GM12892 (cell line): ENCODE data around the gene MTERF4.

Source experiments
- DNase-seq: peaks from one replicate; pipeline ENCODE4 v3.0.0; 2011; ENCODE audit not compliant: insufficient read length
- FAIRE-seq: peaks from 2 replicates; lab custom pipeline; 2011; peaks lifted over from hg19 to GRCh38; lab: Jason Lieb, UNC
- POLR2A ChIP-seq: IDR thresholded peaks from 2 replicates; pipeline ENCODE4 v1.6.1; 2011; ENCODE audit warnings: low read depth, low read length, control low read depth
- POLR2AphosphoS5 ChIP-seq: IDR thresholded peaks from 2 replicates; pipeline ENCODE4 v1.6.1; 2011; ENCODE audit warnings: low read depth, low read length, control low read depth
- TAF1 ChIP-seq: IDR thresholded peaks from 2 replicates; pipeline ENCODE4 v1.6.1; 2011; ENCODE audit warnings: low read depth, mild to moderate bottlenecking, control low read depth, low read length, borderline replicate concordance

The MTERF4 gene

DNA sequence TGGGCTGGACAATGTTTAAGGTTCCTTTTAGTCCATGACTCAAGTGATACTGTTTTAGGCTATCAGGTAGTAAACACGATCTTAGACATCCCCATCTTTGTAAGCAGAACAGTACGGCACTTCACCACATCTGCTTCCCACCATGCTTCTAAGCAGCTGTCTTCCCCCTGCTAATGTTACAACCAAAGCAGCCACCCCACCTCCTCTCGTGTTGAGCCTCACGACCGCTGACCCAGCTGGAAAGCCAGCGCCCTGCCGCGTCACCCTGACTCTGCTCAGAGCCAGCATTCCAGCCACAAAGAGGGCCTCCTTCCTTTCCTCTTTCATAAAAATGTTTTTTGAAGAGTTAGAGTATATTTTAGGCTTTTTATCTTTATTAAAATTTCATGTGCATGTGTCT lies 9.4 kb downstream of the MTERF4 start:
- DNase-seq = no peak
- no peak for TF ChIP-seq TAF1
- no peak for TF ChIP-seq POLR2A
- TF ChIP-seq POLR2AphosphoS5 = no peak
- no peak for FAIRE-seq

DNA sequence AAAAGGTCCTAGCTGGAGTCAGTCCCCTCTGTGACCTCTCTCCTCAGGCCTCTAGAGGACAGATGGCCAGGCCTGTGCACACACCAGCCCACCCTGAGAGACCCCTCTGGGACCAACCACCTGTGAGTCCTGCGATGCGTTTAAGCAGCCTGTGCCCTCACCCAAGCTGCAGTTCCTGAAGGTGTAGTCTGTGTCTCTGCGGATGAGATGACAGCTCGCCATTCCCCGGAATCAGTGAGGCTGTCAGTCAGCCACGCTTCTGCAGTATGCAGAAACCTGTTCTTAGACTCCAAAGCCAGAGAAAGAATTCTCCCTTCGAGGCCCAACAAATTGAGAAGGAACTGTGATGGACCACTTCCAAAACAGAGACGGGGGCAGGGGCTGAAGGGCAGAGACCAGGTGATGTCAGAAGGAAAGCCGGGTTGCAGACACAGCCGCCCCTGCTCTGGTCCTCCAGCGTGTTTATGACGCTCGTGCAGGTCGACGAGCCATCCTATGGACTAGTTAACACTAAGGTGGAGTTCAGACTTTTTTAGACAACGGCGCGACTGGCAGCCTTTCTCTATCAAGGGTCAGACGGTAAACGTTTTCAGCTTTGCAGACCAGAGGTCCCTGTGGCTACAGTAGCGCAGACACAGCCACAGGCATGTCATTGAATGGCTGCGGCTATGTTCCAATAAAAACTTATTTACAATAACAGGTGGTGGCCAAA lies 10.2 kb downstream of the MTERF4 start:
- FAIRE-seq = no peak
- no peak for DNase-seq
- TF ChIP-seq TAF1 = no peak
- TF ChIP-seq POLR2A = no peak
- 0 out of 2 replicates have a peak, but pooled peaks have one; percentile 23 for TF ChIP-seq POLR2AphosphoS5

DNA sequence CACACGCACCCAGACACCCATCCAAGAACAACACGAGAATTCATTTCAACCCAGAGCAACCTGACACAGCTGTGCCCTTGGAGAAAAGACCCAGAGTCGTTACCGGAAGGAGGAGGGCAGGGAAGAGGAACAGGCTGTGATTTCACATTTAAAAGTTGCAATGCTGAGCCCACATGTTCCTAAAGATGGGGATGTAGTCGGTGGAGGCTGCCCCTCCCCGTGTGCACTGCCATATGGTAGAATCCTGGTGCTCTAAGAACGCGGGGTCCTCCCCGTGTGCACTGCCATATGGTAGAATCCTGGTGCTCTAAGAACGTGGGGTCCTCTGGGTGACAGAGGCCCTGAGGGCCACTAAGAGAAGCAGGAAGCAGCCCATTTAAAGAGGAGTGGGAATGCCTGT lies 10.9 kb downstream of the MTERF4 start:
- FAIRE-seq (no peak), DNase-seq (no peak)
- no peak for TF ChIP-seq POLR2A
- TF ChIP-seq TAF1 = no peak
- TF ChIP-seq POLR2AphosphoS5 = no peak

DNA sequence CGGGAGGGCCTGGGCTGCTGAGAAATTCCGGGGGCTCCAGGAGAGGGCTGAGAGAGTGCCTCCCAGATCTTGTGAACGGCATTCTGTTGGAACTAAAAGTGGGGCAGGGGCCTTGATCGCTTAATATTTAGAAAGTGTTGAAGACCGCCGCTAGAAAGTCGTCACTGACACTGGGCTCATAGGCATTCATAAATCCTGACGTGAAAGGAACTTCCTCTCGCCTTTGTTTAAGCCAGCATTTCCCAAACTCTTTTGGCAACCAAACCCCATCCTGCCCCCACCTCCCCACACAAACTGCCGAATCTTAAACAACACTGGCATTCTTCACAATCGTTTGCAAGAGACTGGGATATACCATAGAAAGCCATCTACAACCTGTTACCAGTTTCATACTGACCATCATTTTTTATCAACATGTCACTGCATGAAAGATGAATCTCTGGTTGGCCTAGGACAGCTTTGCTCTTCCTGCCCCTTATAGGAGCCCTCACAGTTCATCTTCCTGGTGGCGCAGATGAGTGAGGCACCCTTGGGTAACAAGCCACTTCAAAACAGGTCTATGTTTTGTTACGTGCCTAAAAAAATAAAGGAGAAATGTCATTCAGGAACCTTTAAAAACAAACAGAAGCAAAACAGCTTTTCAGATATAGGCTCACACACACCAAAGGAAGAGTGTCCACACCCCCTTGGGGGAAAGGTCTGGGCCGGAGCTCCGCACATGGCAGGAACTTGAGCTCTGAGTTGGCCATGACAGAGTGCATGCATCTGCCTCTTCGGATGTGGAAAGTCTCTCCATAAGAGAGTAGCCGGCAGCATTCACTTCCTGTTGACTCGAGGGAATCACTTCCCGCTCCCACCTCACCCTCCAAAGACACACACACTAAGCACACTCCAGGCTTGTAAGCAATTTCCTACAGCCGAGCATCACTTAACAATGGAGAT lies 13.0 kb downstream of the MTERF4 start:
- peak; percentile 53 for FAIRE-seq
- DNase-seq = no peak
- TF ChIP-seq TAF1 (no peak), POLR2A (no peak; the same call in 1 of the 2 replicates), POLR2AphosphoS5 (no peak)

DNA sequence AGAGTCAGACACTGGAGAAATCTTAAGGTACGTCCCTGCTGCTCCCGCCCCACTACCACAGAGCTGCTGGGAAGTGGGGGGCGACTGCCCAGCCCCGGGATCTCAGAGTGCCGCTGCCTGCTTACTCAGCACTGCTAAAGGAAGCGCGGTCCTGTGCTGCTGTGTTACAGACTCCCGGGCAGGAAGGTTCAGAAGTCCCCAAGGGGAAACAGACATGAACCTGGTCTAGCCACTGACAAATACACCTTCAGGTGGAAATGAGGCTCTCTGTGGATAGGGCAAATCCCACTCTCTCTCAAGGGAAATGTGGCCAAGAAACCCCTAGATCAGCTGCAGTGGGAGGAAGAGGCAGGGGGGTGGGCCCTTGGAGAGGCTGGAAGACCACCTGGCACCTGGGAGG lies 13.7 kb downstream of the MTERF4 start:
- DNase-seq = no peak
- TF ChIP-seq POLR2A (no peak), TAF1 (no peak), POLR2AphosphoS5 (no peak)
- no peak for FAIRE-seq

DNA sequence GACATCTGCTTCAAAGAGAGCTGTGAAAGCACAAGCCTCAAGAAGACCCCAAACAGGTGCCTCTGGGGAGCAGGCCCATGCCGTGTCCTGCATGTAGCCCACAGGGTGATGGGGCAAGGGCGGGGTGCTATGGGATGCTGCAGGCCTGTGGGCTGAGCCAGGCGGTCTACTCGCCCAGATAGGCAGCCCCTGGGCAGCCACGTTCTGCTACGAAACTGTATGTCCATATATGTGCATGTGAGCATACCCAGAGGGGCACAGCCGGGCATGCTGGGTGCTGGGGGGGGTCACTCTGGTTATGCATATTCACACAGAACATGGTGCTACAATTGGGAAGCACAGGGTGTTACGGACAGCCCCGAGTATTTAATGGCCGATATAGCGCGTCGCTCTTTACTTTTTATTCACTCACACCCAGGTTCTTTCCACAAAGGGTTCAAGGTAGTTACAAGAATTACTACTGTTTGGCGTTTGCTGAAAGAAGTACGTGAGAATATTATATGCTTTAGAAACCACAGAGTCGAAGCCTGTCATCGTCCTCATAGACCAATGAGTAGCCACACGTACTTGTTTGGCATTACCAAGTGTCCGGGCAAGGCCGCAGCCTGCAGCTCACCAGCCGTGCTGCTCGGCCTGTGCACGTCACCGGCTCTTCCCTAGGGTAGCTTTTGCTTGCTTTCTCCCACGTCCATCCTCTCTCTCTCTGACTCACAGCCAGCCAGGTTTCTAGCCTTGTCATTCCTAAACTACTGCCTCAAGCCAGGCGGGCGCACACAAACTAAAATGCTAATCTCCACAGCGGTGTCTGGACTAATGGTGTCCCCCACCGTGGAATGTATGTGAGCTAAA lies 14.4 kb downstream of the MTERF4 start:
- no peak for TF ChIP-seq POLR2A
- no peak for TF ChIP-seq POLR2AphosphoS5
- TF ChIP-seq TAF1 = no peak
- FAIRE-seq = peak; percentile 96
- no peak for DNase-seq

DNA sequence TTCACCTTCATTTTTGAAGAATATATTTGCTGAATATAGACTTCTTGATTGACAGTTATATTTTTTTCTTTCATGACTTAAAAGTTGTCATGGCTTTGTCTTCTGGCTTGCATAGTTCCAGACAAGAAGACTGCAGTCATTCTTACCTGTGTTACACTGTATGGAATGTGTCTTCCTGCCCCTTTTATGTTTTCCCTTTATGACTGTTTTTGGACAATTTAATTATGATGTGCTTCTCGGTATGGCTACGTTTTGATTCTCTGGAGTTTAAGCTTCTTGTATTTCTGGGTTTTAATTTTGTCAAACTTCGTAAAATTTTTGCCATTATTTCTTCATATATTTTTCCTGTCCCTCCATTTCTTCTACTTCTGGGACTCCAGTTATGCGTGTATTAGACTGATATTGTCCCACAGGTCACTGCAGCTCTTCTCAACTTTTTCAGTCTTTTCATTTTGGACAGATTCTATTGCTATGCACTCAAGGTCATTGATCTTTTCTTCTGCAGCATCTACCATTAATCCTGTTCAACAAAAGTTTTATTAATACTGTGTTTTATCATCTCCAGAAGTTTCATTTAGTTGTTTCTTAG lies 17.1 kb downstream of the MTERF4 start:
- DNase-seq (no peak), FAIRE-seq (no peak)
- TF ChIP-seq POLR2AphosphoS5 = no peak
- TF ChIP-seq TAF1 = no peak
- no peak for TF ChIP-seq POLR2A

DNA sequence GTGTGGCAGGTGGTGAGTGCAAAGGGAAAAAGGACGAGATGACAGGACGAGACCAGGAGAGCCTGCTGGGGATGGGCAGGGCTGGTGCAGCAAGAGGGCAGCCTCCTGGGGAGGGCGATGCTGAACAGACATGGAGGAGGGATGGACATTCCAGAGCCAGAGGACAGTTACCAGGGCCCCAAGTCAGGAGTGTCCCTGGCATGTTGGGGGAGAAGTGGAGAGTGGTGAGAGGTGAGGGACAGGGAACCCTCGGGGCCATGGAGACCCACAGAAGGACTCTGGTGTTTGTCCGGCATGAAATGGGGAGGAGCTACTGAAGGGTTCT lies 19.0 kb downstream of the MTERF4 start:
- DNase-seq (no peak), FAIRE-seq (no peak)
- TF ChIP-seq TAF1 (no peak), POLR2A (0 out of 2 replicates have a peak, but pooled peaks have one; percentile 6)

DNA sequence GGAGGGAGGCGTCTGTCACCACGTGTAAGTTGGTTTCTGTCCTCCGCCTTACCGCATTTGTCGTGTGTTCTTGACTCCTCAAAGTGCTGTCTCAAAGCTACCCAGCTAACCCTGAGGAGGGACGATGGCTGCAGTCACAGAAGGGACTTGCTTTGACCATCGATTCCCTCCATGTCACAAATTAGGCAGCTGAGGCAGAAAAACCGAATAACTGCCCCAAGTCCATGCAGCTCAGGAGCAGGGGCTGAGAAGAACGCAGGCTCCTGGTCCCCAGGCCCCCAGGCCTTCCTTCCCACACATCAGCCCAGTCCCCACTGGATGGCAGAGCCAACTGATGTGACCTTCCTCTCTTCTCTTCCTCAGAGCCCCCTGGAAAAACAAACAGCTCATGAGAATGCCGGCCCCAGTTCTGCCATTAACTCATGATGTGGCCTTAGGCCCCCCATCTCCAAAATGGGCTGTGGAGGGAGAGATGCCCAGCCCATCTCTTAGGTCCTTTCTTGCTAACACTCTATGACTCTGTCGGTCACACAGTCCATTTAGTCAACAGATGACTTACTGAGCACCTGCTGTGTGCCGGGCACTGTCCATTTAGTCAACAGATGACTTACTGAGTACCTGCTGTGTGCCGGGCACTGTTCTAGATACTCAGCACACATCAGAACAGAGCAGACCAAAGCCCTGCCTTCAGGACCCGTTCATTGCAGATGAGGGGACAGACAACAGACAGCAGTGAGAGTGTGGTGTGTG lies 19.6 kb downstream of the MTERF4 start:
- FAIRE-seq = no peak
- TF ChIP-seq POLR2AphosphoS5 (no peak), POLR2A (no peak), TAF1 (no peak)

DNA sequence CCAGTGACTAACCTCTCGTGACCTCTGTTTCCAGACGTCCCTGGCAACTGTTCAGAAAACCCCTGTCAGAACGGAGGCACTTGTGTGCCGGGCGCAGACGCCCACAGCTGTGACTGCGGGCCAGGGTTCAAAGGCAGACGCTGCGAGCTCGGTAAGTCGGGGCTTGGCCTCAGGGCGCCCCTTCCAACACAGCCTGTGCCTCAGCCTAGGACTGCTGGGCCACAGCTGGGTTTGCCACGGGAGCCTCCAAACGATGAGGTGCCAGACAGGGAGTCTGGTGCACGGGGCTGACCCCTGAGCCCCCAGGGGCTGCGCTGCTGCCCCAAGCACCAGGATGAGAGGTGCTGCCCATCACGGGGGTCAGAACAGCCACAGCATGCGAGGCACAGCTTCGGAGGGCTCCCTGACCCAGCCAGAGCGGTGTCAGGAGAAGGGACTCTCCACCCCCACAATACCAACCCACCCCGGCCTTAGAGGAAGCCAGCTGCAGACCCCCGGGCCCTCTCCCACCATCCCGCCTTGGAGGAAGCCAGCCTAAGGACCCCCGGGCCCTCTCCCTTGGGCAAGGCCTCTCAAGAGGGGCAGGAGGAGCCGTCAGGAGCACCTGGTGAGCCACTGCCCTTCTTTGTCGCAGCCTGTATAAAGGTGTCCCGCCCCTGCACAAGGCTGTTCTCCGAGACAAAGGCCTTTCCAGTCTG lies 20.3 kb downstream of the MTERF4 start:
- FAIRE-seq (no peak), DNase-seq (no peak)

More for the DNA sequence above, 19.6 kb downstream of the MTERF4 start:
- no peak for DNase-seq

DNA sequence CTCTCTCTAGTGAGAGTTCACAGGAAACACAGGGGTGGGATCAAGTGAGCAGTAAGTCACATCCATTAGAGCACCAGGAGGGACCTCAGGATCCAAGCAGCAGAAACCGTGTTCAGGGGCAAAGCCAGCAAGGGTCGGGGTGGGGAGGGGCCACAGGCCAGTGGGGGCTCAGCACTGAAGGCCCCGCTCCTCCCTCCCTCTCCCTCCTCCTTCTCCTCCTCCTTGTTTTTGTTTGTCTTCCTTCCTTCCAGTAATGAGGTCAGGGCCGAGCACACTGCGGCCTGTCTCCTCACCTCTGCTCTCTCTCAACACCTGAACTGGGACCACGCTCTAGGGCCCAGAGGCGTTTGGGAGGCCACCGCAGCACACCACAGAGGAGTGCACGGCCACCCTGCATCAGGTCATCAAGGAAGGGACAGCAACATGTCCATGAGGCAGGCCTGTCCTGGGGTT lies 20.9 kb downstream of the MTERF4 start:
- FAIRE-seq (no peak), DNase-seq (no peak)
- no peak for TF ChIP-seq TAF1
- TF ChIP-seq POLR2A = no peak
- TF ChIP-seq POLR2AphosphoS5 = no peak

More for the DNA sequence above, 20.3 kb downstream of the MTERF4 start:
- TF ChIP-seq TAF1 = no peak
- TF ChIP-seq POLR2A = no peak
